ENCODE measurements around the gene MYO1C. TPM values are rescaled to one million over a fixed set of nuclear protein-coding genes. Genes with fewer than 3 reads are reported as not detected.

The MYO1C gene
- total and polyA plus RNA-seq, 2 of the 8 experiments (the other 6 are each of a cell fraction or from before 2014, with no cell fraction given), result 40.1 to 78.6 TPM

DNA sequence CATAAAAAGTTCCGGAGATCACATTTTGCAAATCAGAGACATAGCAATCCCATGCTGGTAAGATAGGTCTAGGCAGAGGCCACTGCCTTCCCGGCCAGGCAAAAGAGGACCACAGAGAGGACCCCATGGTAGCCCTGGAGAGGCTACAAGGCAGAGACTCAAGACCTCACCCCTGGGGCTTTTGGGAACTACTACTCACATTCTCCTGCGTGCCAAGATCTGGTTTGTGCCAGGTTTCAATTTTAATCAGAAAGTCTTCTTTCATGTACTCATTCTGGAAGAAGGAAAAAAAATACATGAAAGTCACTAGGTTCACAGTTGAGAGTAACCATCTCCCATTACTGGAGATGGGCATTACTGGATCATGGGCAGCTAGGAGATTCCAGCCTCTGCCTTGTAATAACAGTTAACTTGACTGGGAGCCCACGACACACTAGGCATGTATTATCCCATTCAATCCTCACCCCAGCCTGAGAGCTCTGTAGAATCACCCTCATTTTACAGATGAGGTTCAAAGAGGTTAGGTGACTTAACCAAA lies 49.0 kb upstream of the MYO1C start:
- ChIA-PET POLR2A (ENCODE audit: partially characterized antibody) (interaction anchor here (1.2 kb wide), 1 partner anchor 21 kb away, joined by 3 read pairs; no protein-coding TSS in a partner anchor), CTCF (ENCODE audit: partially characterized antibody) (interaction anchor here (2.2 kb wide), 1 partner anchor 8 kb away, joined by 7 read pairs; no protein-coding TSS in a partner anchor)
- no peak overlapping the region for H3K4me2 ChIP-seq (ENCODE audit: insufficient read depth in 1 of 2, low read depth in 2 of 2, low read length in 2 of 2)
- H3K23me2 ChIP-seq (ENCODE audit: low read depth, low read length), result no peaks in the 10 kb centered on the region
- H4K8ac ChIP-seq (ENCODE audit: extremely low read depth, insufficient read depth, low read length), result no peak overlapping the region
- H3K4ac ChIP-seq (replicated peaks; ENCODE audit: insufficient read length, low read depth, low read length), result no peak overlapping the region
- peaks cover 2 to 3% of the 10 kb centered on the region in 2 experiments for H4K20me1 ChIP-seq (replicated peaks in 1 of 2; ENCODE audit: control insufficient read depth in 1 of 2, insufficient read depth in 2 of 2, low read length in 2 of 2)
- H3K56ac ChIP-seq (replicated peaks; ENCODE audit: insufficient read length, low read depth, low read length), result no peak overlapping the region
- peaks cover 9 to 38% (median 20%) of the 10 kb centered on the region in 4 experiments; a peak in 7 of 8 replicates for H3K36me3 ChIP-seq (ENCODE audit: control insufficient read depth in 2 of 4, insufficient read depth in 4 of 4, low read length in 3 of 4)
- no peak overlapping the region for H3K14ac ChIP-seq (ENCODE audit: insufficient read length)
- no peak overlapping the region for H2BK5ac ChIP-seq (ENCODE audit: low read depth, low read length)
- no peaks in the 10 kb centered on the region for H3K9me3 ChIP-seq (ENCODE audit: insufficient read depth in 2 of 2, low read depth in 1 of 2, low read length in 1 of 2)
- H3K18ac ChIP-seq (ENCODE audit: extremely low read depth, low read length), result no peak overlapping the region
- no peak overlapping the region for H4K5ac ChIP-seq (ENCODE audit: insufficient read length, low read depth, low read length)
- TF ChIP-seq SIX5 (IDR thresholded peaks at IDR 0.05; ENCODE audit: low read depth, low read length), result no peak
- no peak overlapping the region for H2BK120ac ChIP-seq (replicated peaks; ENCODE audit: low read depth, low read length)
- H3K9ac ChIP-seq (replicated peaks in 1 of 4; ENCODE audit: extremely low read depth in 1 of 4, low read depth in 3 of 4, low read length in 3 of 4), result no peak overlapping the region
- no peak overlapping the region for H2BK12ac ChIP-seq (ENCODE audit: low read depth, low read length)
- H3K79me2 ChIP-seq (ENCODE audit: control insufficient read depth in 1 of 2, insufficient read depth in 2 of 2, low read length in 2 of 2), result no peaks in the 10 kb centered on the region
- no peak overlapping the region for H2AFZ ChIP-seq (ENCODE audit: low read length)
- FAIRE-seq, result no peak
- H2BK15ac ChIP-seq (ENCODE audit: low read length), result no peak overlapping the region
- WGBS, 2 experiments (ENCODE audit: extremely low coverage in 1 of 2, insufficient coverage in 1 of 2, insufficient read length in 1 of 2, insufficient replicate concordance in 2 of 2, low coverage in 1 of 2, low lambda C conversion rate in 2 of 2, missing lambda C conversion rate in 1 of 2), result 94% methylated on average over 4 of the region's 4 CpGs; no CpG with 5 or more reads in 1 of the 2 experiments
- no peaks in the 10 kb centered on the region for H3K27me3 ChIP-seq (replicated peaks in 1 of 4; ENCODE audit: control insufficient read depth in 3 of 4, extremely low read depth in 1 of 4, insufficient read depth in 3 of 4, low read length in 3 of 4)
- H2AK5ac ChIP-seq (ENCODE audit: low read depth, low read length), result no peak overlapping the region
- H2BK20ac ChIP-seq (ENCODE audit: low read length), result no peak overlapping the region
- no peaks in the 10 kb centered on the region for H3K4me1 ChIP-seq (replicated peaks in 1 of 4; ENCODE audit: control insufficient read depth in 3 of 4, insufficient read depth in 4 of 4, low read length in 3 of 4)
- H3K79me1 ChIP-seq (ENCODE audit: low read depth, low read length), result peaks cover 4% of the 10 kb centered on the region; the same call in 1 of the 2 replicates
- H3K4me3 ChIP-seq (ENCODE audit: extremely low read depth in 1 of 4, insufficient read depth in 2 of 4, low read depth in 3 of 4, low read length in 4 of 4), result no peak overlapping the region
- no peak overlapping the region for H3K23ac ChIP-seq (ENCODE audit: insufficient read length)
- H3K27ac ChIP-seq (ENCODE audit: low read depth, low read length), result no peak overlapping the region
- no peak overlapping the region for H4K91ac ChIP-seq (replicated peaks; ENCODE audit: insufficient read length, low read length)
- no peak for DNase-seq (ENCODE audit: low read depth in 1 of 2, low spot score in 2 of 2)
